Left hindlimb (tissue), 1 donor: ENCODE data around the gene TXNDC17.
"Not testable (repeated sequence)": the region's sequence is repeated elsewhere in the genome, so short reads cannot be mapped to it uniquely, and the experiment has no call there.

Experiments
- DNase-seq: peaks from one replicate; pipeline ENCODE4 v3.0.0-alpha.2; 2018

The TXNDC17 gene

GRCh38 chr17:6663200-6663599, 22.3 kb downstream of the TXNDC17 start:
- DNase-seq = not testable (repeated sequence)

- peak; percentile 79 for DNase-seq
Observed at GRCh38 chr17:6666077-6666521, 25.2 kb downstream of the TXNDC17 start.

- no peak for DNase-seq
Observed at GRCh38 chr17:6666557-6666956, 25.7 kb downstream of the TXNDC17 start.

- no peak for DNase-seq
Observed at GRCh38 chr17:6667516-6667915, 26.7 kb downstream of the TXNDC17 start.

GRCh38 chr17:6668219-6668618, 27.4 kb downstream of the TXNDC17 start:
- DNase-seq = no peak

- no peak for DNase-seq
Observed at GRCh38 chr17:6668727-6669425, 28.0 kb downstream of the TXNDC17 start.

GRCh38 chr17:6669479-6670212, 28.8 kb downstream of the TXNDC17 start:
- no peak for DNase-seq

GRCh38 chr17:6670571-6670970, 29.7 kb downstream of the TXNDC17 start:
- no peak for DNase-seq

- DNase-seq = no peak
Observed at GRCh38 chr17:6670999-6671398, 30.1 kb downstream of the TXNDC17 start.

- no peak for DNase-seq
Observed at GRCh38 chr17:6671431-6671830, 30.6 kb downstream of the TXNDC17 start.

GRCh38 chr17:6674586-6674985, 33.7 kb downstream of the TXNDC17 start:
- no peak for DNase-seq

- no peak for DNase-seq
Observed at GRCh38 chr17:6675201-6675825, 34.5 kb downstream of the TXNDC17 start.

GRCh38 chr17:6676802-6677157, 35.9 kb downstream of the TXNDC17 start:
- no peak for DNase-seq

GRCh38 chr17:6677158-6677831, 36.4 kb downstream of the TXNDC17 start:
- DNase-seq = peak; percentile 81

GRCh38 chr17:6677946-6678345, 37.1 kb downstream of the TXNDC17 start:
- DNase-seq = no peak

- no peak for DNase-seq
Observed at GRCh38 chr17:6679241-6679640, 38.4 kb downstream of the TXNDC17 start.

GRCh38 chr17:6681176-6681575, 40.3 kb downstream of the TXNDC17 start:
- DNase-seq = no peak

GRCh38 chr17:6681671-6682070, 40.8 kb downstream of the TXNDC17 start:
- no peak for DNase-seq

GRCh38 chr17:6682339-6682738, 41.5 kb downstream of the TXNDC17 start:
- no peak for DNase-seq

- DNase-seq = no peak
Observed at GRCh38 chr17:6683081-6683684, 42.3 kb downstream of the TXNDC17 start.

- no peak for DNase-seq
Observed at GRCh38 chr17:6683730-6684459, 43.0 kb downstream of the TXNDC17 start.

GRCh38 chr17:6684460-6684783, 43.6 kb downstream of the TXNDC17 start:
- DNase-seq = no peak
